Stimulated activated effector memory CD8-positive, alpha-beta T cell treated with anti-CD3 and anti-CD28 coated beads, Interleukin-12 subunit alpha, Interleukin-12 subunit beta, amount 100 ng/mL, for 72 hours (primary cell): Measurements from ENCODE around the gene CUX1.

Experiments used
- ATAC-seq: fragments of 150-1000 bp; cut with Tn5 transposase; 2 replicates; pipeline ENCODE4 v1.10.0; 2021
- DNase-seq, 2 donors: peaks; one replicate each; pipeline ENCODE4 v3.0.0; 2021 to 2022; ENCODE audit warnings: low spot score in 2 of 2
- H3K27ac Mint-ChIP-seq: one replicate; pipeline ENCODE4 v1.8.0; 2022; ENCODE audit warnings: mild to moderate bottlenecking, mixed read lengths
- H3K36me3 Mint-ChIP-seq: one replicate; pipeline ENCODE4 v1.8.0; 2022; ENCODE audit warnings: mild to moderate bottlenecking, mixed read lengths
- H3K4me1 Mint-ChIP-seq: one replicate; pipeline ENCODE4 v1.8.0; 2022; ENCODE audit warnings: mixed read lengths
- H3K4me3 Mint-ChIP-seq: one replicate; pipeline ENCODE4 v1.8.0; 2022; ENCODE audit warnings: mild to moderate bottlenecking, mixed read lengths
- H3K9me3 Mint-ChIP-seq: one replicate; pipeline ENCODE4 v1.8.0; 2022; ENCODE audit warnings: mixed read lengths

Gene CUX1

DNA sequence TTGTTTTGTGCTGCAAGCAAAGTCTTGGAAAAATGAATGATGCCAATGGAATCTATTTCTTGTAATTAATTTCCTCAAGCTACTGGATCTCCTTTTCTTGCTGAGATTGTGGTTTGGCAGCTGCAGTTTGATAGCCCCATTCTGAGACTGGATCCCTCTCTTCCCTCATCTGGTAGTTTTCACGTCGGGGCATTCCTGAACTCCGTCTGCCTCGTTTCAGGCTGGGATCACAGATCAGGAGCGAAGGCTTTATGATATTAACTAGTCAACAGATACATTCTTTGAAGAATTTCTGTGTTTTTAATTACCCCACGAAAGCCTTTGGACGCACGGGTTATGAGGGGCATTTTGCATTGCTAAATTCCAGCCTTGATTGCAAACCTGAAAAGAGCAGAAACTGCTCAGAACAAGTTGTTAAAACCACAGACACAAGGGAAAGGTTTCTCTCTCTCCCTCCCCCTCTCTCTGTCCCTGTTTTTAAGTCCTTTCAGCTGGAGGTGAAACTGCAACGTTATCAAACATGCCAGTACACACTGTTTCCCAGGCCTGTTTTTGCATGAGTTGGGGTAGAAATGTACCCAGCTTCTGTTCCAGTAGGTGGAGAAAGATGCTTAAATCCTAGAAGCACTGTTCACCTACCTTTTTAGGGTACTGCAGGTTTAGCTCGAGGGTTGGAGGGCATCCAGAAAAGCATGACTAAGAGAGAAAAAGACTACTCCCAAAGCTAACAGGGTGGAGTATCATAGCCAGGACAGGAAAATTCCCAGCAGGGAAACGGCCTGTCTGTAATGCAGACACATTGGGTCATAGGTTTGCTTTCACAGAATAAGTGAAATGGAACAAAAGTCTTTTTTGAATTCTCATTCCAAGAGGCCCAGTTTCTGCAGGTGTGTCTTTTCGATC is 124.3 kb downstream of the CUX1 start:
- no peak for ATAC-seq
- H3K36me3 Mint-ChIP-seq, result no peaks in the 10 kb centered on the region
- H3K4me3 Mint-ChIP-seq, result no peak overlapping the region
- H3K9me3 Mint-ChIP-seq, result no peaks in the 10 kb centered on the region
- no peak overlapping the region for H3K27ac Mint-ChIP-seq
- no peak for DNase-seq
- peaks cover 10% of the 10 kb centered on the region for H3K4me1 Mint-ChIP-seq

DNA sequence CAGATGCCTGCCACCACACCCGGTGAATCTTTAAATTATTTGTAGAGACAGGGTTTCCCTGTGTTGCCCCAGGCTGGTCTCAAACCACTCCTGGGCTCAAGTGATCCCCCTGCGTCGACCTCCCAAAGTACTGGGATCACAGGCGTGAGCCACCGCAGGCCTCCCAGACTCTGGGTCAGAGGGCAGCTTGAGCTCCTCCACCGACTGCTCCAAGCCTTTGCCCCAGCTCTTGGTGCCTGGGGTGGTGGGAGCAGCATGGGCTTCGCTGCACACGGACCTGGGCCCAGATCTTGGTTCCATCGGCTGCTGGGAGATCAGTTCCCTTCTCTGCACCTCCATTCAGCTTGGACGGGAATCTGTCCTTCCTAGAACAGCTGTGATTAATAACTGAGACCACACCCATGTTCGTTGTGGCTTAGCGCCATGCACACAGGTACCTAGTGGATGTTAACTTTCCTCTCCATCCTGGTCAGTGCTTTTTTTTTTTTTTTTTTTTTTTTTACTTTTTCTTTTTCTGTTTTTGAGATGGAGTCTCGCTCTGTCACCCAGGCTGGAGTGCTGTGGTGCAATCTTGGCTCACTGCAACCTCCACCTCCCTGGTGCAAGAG is 125.3 kb downstream of the CUX1 start:
- H3K27ac Mint-ChIP-seq, result no peak overlapping the region
- no peak overlapping the region for H3K4me3 Mint-ChIP-seq
- no peak for ATAC-seq
- no peaks in the 10 kb centered on the region for H3K9me3 Mint-ChIP-seq
- peaks cover 10% of the 10 kb centered on the region for H3K4me1 Mint-ChIP-seq
- H3K36me3 Mint-ChIP-seq, result no peaks in the 10 kb centered on the region
- no peak for DNase-seq

DNA sequence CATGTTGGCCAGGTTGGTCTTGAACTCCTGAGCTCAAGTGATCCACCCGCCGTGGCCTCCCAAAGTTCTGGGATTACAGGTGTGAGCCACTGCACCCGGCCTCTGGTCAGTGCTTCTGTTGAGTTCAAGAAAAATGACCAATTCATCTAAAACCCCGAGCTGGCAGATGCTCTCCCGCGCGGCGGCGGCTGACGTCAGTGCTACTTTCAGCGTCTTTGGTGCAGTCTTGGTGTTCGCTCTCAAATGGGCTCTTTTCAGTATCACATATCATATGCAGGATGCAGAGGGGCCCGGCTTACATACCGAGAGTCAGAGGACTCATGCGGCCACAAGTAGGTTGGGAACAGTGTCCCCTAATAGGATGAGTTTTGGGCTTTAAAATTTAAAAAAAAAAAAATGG is 125.9 kb downstream of the CUX1 start:
- Mint-ChIP-seq H3K36me3 (no peaks in the 10 kb centered on the region), H3K9me3 (no peaks in the 10 kb centered on the region), H3K4me1 (peaks cover 10% of the 10 kb centered on the region), H3K27ac (no peak overlapping the region), H3K4me3 (no peak overlapping the region)
- ATAC-seq (no peak), DNase-seq (no peak)

DNA sequence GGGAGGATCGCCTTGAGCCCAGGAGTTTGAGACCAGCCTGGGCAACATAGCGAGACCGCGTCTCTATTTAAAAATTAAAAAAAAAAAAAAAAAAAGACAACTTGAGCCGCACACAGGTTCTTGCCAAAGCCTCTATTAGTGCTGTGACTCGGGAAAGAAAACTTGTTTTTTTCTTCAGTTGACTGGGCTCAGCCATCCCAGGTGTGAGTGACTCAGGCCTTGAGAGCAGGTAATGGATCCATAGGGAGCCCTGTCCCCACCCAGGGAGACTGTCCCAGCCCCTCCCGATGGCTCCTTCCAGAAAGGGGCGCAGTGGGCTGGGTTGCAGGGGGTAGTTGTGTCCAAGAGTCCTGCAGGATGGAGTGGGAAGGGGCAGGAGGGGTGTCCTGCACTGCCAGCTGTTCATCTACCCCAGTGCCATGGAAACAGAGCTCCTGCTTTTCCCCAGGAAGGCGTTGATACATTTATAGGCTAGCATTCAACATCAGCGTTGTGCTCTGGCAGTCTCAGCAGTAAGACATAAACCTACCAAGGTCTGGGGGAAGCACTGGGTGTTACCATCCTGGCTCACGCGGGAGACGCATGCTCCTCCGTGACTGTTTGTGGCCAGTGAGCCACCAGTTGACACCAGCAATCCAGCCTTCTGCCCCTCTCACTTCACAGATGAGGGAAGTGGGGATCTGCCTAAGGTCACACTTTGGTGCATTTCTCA is 126.6 kb downstream of the CUX1 start:
- DNase-seq, result no peak
- peaks cover 10% of the 10 kb centered on the region for H3K4me1 Mint-ChIP-seq
- no peak overlapping the region for H3K27ac Mint-ChIP-seq
- no peaks in the 10 kb centered on the region for H3K9me3 Mint-ChIP-seq
- no peak overlapping the region for H3K4me3 Mint-ChIP-seq
- H3K36me3 Mint-ChIP-seq, result no peaks in the 10 kb centered on the region
- ATAC-seq, result no peak

DNA sequence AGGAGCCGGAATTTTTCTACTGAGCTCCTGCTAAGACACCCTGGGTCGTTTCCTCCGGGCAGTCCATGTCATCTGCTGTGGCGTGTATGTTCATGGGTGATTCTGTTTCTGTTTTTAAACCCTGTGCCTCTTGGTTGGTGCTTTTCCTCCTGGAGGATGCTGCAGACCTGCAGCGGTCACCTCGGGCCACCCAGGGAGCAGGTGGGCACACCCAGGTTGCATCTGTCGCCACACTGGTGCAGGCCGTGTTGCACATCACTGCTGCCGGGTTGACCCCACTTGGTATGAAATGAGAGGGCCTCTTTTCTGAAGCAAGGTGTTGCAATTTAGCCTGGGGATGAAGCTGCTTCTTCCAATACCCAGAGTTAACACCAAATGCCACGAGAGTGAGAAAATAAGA is 127.2 kb downstream of the CUX1 start:
- Mint-ChIP-seq H3K36me3 (no peaks in the 10 kb centered on the region), H3K9me3 (no peaks in the 10 kb centered on the region), H3K4me1 (peaks cover 10% of the 10 kb centered on the region), H3K4me3 (no peak overlapping the region), H3K27ac (no peak overlapping the region)
- DNase-seq (no peak), ATAC-seq (no peak)

DNA sequence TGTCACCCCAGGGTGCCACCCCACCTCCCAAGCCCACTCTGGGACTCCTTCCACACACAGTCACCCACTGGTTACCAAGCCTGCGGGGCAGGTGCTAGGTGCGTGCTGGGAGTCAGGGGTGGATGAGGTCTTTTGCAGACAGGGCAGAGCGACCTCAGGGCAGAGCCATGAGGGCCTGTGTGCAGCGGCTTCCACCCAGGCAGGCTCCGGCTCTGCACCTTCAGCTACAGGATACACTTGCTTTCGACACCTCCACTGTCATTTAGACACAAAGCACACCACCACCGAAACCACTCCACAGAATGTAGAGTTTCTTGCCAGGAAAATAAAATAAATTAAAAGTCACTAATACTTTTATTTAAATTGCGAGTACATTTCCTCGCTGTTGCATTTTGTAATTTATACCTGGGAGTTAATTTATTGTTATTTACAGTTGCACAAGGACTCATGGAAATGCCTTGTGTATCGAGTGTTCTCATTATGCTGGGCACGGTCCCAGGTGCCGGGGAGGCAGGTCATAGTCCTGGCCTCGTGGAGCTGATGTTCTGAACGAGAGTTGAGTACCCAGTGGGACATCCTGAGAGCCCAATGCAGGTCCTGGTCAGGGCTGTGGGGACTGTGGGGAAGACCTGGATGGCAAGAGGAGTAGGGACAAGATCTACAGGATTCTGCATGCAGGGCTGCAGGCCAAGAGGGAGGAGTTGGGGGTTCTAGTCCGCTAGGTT is 127.8 kb downstream of the CUX1 start:
- Mint-ChIP-seq H3K27ac (no peak overlapping the region), H3K4me3 (no peak overlapping the region), H3K36me3 (no peaks in the 10 kb centered on the region), H3K9me3 (no peaks in the 10 kb centered on the region), H3K4me1 (peaks cover 10% of the 10 kb centered on the region)
- no peak for ATAC-seq
- DNase-seq, result no peak

DNA sequence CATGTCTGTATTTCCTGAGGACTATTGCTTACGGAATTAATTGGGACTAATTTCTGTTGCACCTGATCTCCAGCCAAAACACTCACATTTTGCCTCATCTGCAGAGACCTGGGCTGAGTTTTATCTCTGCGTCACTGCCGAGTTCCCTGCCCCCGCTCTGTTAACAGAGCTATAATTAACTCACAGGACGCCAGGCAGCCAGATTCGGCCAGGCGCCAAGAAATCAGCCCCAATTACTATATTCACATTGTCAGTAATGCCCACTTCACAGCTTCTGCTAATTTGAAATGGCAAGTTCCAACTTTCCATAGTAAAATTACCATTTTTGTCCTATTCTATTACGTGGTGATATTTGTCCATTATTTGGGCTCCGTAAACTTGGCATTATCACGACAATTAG is 130.5 kb downstream of the CUX1 start:
- peaks cover 5% of the 10 kb centered on the region for H3K36me3 Mint-ChIP-seq
- DNase-seq (no peak), ATAC-seq (no peak)
- H3K4me3 Mint-ChIP-seq, result no peak overlapping the region
- no peaks in the 10 kb centered on the region for H3K9me3 Mint-ChIP-seq
- H3K27ac Mint-ChIP-seq, result no peak overlapping the region
- peaks cover 15% of the 10 kb centered on the region for H3K4me1 Mint-ChIP-seq

DNA sequence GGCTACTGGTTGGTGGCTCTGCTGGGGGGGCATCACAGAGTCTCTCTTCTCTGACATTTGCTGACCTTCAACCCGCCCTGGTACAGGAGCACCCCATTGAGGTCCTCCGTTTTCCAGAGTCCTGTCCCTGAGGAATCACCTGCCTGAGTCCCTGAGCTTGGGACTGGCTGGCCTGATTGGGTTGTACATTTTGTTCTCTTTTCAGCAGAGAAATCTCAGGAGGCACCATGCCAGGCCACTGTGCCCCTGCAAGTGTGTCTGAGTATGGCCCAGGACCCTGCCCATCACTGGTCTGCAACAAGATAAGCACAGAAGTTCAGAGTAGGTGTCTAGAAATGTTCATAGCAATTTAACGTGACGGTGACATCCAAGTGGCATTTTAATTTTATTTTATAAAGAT is 131.2 kb downstream of the CUX1 start:
- H3K27ac Mint-ChIP-seq, result no peak overlapping the region
- peaks cover 7% of the 10 kb centered on the region for H3K36me3 Mint-ChIP-seq
- H3K4me1 Mint-ChIP-seq, result peaks cover 23% of the 10 kb centered on the region
- no peaks in the 10 kb centered on the region for H3K9me3 Mint-ChIP-seq
- H3K4me3 Mint-ChIP-seq, result no peak overlapping the region
- DNase-seq, result no peak
- no peak for ATAC-seq

DNA sequence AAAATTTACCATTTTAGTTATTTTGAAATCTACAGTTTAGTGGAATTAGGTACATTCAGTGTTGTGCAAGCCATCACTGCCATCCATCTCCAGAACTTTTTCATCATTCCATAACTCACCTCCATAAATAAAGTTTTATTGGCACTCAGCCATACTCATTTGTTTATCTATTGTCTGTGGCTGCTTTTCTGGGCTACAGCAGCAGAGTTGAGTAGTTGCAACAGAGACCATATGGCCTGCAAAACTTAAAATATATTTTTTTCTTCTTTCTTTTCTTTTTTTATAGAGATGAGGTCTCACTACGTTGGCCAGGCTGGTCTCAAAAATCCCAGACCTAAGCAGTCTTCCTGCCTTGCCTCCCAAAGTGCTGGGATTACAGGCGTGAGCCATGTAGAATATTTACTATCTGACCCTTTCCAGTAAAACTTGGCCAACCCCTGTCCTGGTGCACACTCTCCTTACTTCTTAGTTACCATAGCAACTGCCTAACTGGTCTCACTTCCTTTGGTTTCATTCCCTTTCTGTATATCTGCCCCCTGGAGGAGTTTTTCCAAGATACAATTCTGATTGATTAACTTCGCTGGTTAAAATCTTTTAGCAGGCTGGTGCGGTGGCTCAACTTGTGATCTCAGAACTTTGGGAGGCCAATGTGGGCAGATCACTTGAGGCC is 133.2 kb downstream of the CUX1 start:
- Mint-ChIP-seq H3K36me3 (peaks cover 7% of the 10 kb centered on the region), H3K4me3 (no peak overlapping the region), H3K27ac (peak overlapping the region; percentile 16), H3K4me1 (peaks cover 34% of the 10 kb centered on the region), H3K9me3 (no peaks in the 10 kb centered on the region)
- ATAC-seq, result no peak
- no peak for DNase-seq

DNA sequence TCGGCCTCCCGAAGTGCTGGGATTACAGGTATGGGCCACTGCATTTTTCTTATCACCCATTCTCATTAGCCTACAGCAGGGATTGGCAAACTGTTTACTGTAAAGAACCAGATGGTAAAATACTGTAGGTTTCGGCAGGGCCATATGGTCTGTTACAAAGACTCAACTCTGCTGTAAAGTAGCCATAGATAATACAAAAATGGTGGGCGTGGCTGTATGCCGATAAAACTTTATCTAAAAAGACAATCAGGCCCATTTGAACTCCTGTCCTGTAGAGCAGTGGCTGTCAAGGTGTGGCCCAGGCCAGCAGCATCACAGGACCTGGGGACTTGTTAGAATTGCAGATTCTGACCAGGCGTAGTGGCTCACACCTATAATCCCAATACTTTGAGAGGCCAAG is 134.3 kb downstream of the CUX1 start:
- H3K9me3 Mint-ChIP-seq, result no peaks in the 10 kb centered on the region
- H3K27ac Mint-ChIP-seq, result no peak overlapping the region
- peaks cover 7% of the 10 kb centered on the region for H3K36me3 Mint-ChIP-seq
- no peak overlapping the region for H3K4me3 Mint-ChIP-seq
- DNase-seq (no peak), ATAC-seq (no peak)
- peaks cover 28% of the 10 kb centered on the region for H3K4me1 Mint-ChIP-seq

DNA sequence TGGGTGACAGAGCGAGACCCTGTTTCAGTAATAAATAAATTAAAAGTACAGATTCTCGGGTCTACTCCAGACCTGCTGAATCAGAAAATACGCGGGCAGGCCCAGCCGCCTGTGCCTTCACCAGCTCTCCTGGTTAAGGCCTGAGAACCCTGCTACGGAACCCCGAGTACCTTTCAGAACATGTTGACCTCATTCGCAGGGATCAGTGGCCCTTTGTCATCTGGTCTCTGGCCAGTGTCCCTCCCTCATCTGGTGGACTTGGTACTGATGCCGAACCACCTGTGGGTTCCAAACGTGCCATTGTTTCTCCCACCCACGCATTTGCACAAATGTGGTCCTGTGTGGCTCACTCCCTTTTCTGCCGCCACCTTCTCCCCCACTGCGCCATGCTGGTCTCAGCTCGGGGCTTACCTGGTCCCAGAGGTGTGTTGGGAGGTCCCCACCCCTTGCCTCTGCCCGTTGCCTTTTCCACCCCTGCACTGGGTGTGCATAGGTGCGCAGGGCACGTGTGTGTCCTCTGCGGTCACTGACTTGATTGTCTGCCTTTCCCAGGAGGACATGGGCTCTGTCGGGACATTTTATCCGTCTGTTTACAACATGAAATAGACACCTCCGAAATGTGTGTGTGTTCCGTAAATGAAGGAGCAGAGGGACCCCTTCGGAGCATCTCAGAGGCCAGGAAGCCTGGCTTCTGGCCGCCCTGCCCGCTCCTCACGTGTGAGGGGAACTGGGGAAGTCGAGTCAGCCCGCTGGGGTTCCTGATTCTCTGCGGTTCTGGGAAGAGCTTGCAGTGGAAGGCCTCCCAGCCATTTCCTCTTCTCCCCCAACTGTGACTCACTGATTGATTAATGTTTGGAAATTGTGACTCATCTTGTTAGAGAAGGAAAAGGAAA is 135.2 kb downstream of the CUX1 start:
- ATAC-seq, result no peak
- no peak for DNase-seq

DNA sequence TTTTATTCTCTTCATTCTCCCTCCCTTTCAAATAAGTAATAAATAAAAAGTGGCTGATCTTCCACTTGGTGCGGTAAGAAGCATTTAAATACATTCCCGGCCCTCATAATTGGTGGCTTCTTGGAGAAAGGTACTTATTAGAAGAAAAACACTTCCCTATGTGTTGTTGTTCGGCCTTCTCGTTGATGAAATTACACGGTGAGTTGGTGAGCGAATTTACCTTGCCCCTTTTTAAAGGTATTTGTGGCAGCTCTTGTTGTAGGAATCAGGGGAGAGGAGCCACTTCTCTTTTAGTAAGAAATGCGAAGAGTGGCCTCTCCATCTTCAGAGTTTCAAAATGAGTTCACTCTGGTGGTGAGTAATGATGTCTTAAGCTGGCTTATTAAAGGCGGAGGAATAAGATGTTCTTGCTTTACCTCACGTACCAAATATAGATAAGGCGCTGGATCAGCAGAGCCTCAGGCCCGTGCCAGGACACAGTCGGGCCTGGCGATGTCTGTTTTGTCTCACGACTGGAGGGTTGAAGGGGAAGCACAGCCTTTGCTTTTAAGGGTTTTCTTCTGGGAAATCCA is 135.9 kb downstream of the CUX1 start:
- peak; percentile 91 for ATAC-seq
- peaks cover 7% of the 10 kb centered on the region for H3K36me3 Mint-ChIP-seq
- peak overlapping the region; percentile 19 for H3K4me3 Mint-ChIP-seq

More for the DNA sequence above, 135.2 kb downstream of the CUX1 start:
- peak overlapping the region; percentile 91 for H3K27ac Mint-ChIP-seq
- H3K4me3 Mint-ChIP-seq, result peak overlapping the region; percentile 19
- peaks cover 7% of the 10 kb centered on the region for H3K36me3 Mint-ChIP-seq
- no peaks in the 10 kb centered on the region for H3K9me3 Mint-ChIP-seq
- H3K4me1 Mint-ChIP-seq, result peaks cover 28% of the 10 kb centered on the region

DNA sequence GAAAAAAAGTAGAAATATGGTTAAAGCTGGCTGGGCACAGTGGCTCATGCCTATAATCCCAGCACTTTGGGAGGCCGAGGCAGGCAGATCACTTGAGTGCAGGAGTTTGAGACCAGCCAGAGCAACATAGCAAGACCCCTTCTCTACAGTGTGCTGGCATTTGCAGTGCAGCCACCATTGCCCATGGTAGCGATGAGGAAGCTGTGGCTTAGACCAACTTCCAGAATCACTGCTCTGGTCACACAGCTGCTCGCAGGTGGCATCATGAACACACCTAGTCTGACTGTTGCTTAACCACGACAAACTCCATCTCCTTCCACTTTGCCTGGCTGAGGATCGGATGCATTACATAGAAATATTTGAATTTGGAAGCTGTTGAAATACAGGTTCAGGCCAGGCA is 137.1 kb downstream of the CUX1 start:
- no peak overlapping the region for H3K4me3 Mint-ChIP-seq
- DNase-seq (no peak), ATAC-seq (no peak)
- H3K36me3 Mint-ChIP-seq, result peaks cover 7% of the 10 kb centered on the region
- no peak overlapping the region for H3K27ac Mint-ChIP-seq
- peaks cover 35% of the 10 kb centered on the region for H3K4me1 Mint-ChIP-seq
- H3K9me3 Mint-ChIP-seq, result no peaks in the 10 kb centered on the region

More for the DNA sequence above, 135.9 kb downstream of the CUX1 start:
- Mint-ChIP-seq H3K9me3 (no peaks in the 10 kb centered on the region), H3K27ac (peak overlapping the region; percentile 91), H3K4me1 (peaks cover 34% of the 10 kb centered on the region)
- no peak for DNase-seq

DNA sequence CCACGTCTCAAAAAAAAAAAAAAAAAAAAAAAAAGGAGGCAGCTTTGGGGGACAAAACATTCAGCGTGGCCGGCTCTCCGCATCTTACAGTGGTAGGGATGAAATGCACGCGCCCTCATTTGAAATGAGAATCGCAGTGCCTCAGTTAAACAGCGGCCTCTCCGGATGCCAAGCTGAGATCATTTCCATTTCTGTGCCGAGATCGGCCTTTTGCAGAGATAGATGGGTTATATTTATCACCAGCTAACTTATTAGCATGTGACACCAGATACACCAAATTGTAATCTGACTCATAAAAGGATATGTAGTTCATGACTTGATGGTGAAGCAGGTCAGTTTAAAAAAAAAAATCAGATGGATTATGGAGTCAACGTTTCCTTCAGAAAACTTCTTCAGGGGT is 138.7 kb downstream of the CUX1 start:
- DNase-seq (no peak), ATAC-seq (no peak)
- H3K9me3 Mint-ChIP-seq, result no peaks in the 10 kb centered on the region
- peaks cover 41% of the 10 kb centered on the region for H3K4me1 Mint-ChIP-seq
- H3K27ac Mint-ChIP-seq, result no peak overlapping the region
- H3K36me3 Mint-ChIP-seq, result peaks cover 7% of the 10 kb centered on the region
- no peak overlapping the region for H3K4me3 Mint-ChIP-seq
